Measurements from ENCODE around the gene LYPD8.
"Not testable (repeated sequence)": the region's sequence is repeated elsewhere in the genome, so short reads cannot be mapped to it uniquely, and the experiment has no call there.

The LYPD8 gene

DNA sequence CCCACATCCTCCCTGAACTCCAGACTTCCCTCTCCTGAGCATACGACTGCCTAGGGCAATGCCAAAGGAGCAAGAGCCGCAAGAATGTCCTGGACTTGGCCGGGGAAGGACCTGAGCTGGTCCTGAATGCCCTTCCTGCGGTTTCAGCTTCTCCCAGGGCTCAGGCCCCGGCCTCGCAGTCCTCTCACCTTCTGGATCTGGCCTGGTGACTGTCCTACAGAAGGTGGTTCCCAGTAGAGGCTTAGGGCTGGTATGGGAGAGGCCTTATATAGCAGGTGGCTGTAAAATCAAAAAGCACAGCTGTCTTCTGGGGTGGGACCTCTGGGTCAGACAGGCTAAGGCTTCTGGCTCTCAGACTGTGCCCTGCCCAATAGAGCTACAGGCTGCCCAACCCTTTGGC lies at the start of gene LYPD8:
TSS of gene LYPD8 (minus strand) at position 243 of the 400 bp plus-strand sequence. CDS start 4,678 bp downstream, outside the sequence.
- DNase-seq, result no peak

DNA sequence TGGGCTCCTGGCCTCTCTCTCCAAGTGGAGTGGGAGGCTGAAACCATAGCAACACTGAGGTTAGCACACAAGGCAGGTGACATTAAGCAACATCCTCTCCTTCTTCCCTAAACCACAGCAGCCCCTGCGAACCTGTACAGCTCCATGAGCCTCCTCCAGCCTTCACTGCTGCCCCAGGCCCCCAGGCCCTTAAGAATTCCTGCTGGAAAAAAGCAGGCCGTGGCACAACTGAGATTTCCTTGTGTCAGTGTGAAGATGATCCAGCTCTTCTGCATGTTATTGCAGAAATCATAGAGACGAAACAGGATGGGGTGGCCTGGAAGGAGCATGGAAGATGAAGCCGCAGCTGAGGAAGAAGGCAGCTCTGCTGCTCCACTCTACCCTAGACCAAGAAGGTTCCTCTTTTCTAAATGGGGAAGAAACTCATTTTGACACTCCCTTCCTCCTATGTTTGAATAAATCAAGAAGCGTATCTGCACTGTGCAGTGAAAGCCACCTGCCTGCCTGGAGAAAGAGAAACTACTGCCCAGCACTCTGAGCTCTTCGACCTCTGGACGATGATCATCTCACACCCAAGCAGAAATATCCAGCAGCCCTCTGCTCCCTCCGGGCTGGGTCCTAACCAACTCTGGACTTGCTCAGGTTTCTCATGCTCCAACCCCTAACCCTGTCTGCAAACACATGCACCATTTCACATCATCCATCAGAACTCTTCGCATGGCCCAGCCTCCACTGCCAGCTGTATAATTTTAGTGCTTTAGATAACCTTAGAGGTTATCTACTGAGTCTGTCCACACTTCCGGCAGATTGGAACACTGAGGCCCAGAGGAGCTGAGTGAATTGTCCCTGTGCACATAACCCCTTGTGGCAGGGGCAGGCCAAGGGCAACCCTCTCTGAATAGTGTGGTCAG lies 49.5 kb upstream of the LYPD8 start:
- no peak for DNase-seq

DNA sequence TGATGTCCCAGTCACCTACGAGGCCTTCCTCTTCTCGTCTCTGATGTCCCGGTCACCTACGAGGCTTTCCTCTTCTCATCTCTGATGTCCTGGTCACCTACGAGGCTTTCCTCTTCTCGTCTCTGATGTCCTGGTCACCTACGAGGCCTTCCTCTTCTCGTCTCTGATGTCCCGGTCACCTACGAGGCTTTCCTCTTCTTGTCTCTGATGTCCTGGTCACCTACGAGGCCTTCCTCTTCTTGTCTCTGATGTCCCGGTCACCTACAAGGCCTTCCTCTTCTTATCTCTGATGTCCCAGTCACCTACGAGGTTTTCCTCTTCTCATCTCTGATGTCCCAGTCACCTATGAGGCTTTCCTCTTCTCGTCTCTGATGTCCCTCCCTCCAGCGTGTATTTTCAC lies 47.9 kb upstream of the LYPD8 start:
- not testable (repeated sequence) for DNase-seq

- DNase-seq, result no peak
Observed at GRCh38 chr1:248802454-248802853, 46.9 kb upstream of the LYPD8 start.

DNA sequence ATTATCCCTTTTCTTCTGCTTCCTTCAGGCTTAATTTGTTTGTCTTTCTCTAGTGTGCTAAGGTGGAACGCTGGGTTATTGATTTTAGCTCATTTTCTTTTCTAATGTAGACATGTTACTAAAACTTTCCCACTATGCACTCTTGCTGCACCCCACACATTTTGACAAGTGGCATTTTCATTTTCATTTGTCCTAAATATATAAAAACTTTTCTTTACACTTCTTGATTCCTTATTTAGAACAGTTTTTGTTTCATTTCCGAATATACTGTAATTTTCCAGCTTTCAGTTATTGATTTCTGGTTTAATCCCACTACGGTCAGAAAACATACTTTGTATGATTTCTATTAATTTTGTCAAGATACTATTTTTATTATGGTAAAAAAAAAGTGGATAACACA lies 44.9 kb upstream of the LYPD8 start:
- DNase-seq, result no peak

GRCh38 chr1:248798791-248799190 lies 43.2 kb upstream of the LYPD8 start:
- DNase-seq, result no peak

DNA sequence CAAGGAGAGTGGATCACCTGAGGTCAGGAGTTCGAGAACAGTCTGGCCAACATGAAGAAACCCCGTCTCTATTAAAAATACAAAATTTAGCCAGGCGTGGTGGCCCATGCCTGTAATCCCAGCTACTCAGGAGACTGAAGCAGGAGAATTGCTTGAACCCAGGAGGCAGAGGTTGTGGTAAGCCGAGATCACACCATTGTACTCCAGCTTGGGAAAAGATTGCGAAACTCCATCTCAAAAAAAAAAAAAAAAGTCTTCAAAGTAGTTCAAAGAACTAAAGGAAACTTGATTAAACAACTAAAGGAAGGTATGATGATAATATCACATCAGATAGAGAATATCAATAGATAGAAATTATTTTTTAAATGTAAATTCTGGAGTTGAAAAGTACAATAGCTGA lies 39.1 kb upstream of the LYPD8 start:
- DNase-seq, result not testable (repeated sequence)

GRCh38 chr1:248793592-248793991 lies 38.0 kb upstream of the LYPD8 start:
- no peak for DNase-seq

DNA sequence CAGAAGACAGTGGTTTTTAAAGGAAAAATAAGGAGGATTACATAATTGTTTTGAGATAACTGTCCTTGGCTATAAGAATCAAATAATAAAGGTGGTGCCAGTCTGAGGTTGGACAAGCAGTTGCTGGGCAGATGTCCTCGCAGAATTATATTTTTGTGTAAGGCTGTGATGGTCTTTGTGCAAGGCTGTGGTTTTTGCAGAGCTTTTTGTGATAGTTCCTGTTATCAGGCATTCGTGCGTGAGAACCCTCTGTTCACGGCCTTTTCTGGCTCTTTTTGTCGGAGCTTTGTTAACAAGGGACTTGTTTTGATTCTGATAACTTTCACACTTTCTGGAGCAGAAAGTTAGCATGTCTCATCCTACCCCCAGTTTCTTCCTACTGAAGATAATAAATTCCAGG lies 36.8 kb upstream of the LYPD8 start:
- no peak for DNase-seq

DNA sequence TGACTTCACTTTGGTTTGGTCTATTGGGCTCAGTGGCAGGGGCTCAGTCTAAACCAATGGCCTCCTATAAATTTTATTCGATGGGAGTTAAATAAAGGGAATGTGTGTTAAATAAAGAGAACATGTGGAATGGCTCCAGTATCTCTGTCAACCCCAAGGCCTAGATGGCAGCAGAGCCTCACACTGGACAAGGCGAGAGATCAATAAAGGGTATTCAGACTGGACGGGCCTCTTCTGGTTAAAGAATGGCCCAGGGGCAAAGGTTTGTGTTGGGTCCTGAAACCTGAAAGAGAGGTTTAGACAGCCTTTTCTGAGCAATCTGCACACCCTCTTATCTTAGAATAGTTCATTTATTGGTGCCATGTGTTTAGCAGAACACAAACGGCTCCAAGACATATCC lies 35.5 kb upstream of the LYPD8 start:
- no peak for DNase-seq

GRCh38 chr1:248790456-248790855 lies 34.9 kb upstream of the LYPD8 start:
- no peak for DNase-seq

DNA sequence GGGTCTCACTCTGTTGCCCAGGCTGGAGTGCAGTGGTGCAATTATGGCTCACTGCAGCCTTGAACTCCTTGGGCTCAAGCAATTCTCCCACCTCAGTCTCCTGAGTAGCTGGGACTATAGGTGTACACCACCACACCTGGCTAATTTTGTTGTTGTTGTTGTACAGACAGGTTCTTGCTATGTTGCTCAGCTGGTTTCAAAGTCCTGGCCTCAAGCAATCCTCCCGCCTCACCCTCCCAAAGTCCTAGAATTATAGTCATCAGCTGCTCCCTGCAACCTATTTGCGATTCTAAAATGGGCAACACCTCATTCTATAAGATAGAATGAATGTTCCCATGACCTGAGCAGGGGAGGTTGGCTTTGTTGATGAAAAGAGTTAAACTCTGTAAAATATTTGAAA lies 33.8 kb upstream of the LYPD8 start:
- DNase-seq, result not testable (repeated sequence)

GRCh38 chr1:248788327-248788726 lies 32.8 kb upstream of the LYPD8 start:
- no peak for DNase-seq

GRCh38 chr1:248787430-248787829 lies 31.9 kb upstream of the LYPD8 start:
- no peak for DNase-seq

DNA sequence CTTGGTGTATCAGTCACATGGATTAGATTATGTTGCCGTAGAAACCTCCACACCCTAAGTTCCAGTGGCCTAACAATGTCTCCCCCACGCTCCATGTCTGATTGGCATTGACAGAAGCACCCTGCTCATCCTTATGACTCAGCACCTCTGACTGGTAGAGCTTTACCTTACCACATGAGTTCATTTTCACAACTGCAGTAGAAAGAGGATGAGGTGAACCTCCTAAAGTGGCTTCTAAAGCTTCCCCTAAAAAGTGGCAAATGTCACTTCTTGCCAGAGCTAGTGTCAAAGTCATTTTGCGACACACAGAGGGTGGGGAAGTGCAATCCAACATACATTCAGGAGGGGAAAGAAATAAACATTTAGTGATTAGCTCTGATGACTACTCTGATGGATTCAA lies 30.6 kb upstream of the LYPD8 start:
- no peak for DNase-seq

DNA sequence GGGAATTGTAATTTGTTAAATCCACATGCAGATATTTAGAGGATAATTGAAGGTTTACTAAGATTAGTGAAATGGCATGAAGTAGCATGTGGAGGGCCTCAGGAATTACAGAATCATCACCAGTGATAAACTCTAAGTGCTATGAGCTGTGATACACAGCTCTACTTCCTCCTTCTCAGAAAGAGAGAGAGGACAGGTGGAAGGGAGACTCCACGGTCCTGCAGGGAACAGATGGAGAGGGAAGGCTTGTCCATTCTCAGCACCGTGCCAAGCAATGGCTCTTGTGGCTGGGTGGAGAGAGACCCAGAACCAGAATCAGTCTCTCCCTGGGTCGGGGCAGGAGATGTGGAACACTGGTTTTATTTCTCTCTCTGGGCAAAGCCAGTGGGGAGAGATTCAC lies 27.8 kb upstream of the LYPD8 start:
- DNase-seq, result no peak

GRCh38 chr1:248782416-248783141 lies 27.0 kb upstream of the LYPD8 start:
- no peak for DNase-seq

DNA sequence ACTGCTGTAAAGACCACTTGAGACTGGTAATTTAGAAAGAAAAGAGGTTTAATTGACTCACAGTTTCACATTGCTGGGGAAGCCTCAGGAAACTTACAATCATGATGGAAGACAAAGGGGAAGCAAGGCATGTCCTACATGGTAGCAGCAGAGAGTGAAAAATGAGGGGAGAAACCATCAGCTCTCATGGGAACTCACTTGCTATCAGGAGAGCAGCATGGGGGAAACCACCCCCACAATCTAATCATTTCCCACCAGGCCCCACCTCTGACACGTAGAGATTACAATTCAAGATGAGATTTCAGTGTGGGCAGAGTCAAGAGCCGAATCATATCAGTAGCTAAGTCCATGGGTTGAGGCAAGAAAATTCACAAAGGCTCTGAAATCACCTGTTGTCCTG lies 23.8 kb upstream of the LYPD8 start:
- no peak for DNase-seq

DNA sequence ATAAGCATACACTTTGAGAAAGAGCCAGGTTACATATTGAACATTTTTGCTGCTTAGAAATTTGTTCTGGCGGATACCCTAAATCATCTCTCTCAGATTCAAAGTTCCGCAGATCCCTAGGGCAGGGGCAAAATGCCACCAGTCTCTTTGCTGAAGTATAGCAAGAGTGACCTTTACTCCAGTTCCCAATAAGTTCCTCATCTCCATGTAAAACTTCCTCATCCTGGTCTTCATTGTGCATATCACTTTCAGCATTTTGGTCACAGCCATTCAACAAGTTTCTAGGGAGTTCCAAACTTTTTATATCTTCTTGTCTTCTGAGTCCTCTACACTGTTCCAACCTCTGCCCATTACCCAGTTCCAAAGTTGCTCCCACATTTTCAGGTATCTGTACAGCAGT lies 23.3 kb upstream of the LYPD8 start:
- DNase-seq, result no peak

DNA sequence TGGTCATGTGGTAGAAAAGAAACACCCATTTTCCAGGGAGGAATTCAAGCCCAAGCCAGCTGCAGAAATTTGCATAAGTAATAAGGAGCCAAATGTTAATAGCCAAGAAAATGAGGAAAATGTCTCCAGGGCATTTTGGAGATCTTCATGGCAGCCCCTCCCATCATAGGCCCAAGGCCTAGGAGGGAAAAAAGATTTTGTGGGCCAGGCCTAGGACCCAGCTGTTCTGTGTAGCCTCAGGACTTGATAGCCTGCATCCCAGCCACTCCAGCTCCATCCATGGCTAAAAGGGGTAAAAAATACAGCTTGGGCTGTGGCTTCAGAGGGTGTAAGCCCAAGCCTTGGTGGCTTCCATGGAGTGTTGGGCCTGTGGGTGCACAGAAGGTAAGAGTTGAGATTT lies 21.4 kb upstream of the LYPD8 start:
- DNase-seq, result no peak

GRCh38 chr1:248775441-248775840 lies 19.9 kb upstream of the LYPD8 start:
- no peak for DNase-seq

- no peak for DNase-seq
Observed at GRCh38 chr1:248759644-248760043, 4.1 kb upstream of the LYPD8 start.

GRCh38 chr1:248758352-248758751 lies 2.8 kb upstream of the LYPD8 start:
- no peak for DNase-seq

DNA sequence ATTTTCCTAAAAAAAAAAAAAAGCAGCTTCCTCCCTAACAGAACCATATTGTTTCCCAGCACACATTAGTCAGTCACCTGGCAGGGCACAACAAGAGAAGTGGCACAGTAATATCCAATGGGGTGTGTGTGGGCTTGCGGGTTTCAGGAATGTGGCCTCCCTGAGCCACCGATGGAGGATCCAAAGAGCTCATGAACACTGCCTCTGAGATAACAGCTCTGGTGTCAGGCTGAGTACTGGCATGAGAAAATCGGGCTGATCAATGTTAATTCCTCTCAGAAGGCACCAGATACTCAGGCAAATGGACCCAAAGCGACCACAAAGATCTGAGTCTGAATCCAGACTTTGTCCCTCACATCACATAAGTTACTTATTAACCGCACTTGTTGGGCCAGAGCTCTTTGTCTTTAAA lies 2.2 kb upstream of the LYPD8 start:
- no peak for DNase-seq

Measured in fibroblast of skin of right quadriceps (primary cell).